Calu3 (cell line): Measurements from ENCODE around the gene ACTN1. TPM values are rescaled to one million over a fixed set of nuclear protein-coding genes. Genes with fewer than 3 reads are reported as not detected.

ENCODE experiments used
- BruUV-seq: library from RNA; stranded (reverse); fragments of 400-500 nt; replicated peaks from 2 replicates; lab custom pipeline; 2021; lab: Mats Ljungman, UMichigan
- CTCF ChIA-PET: fragments of 300-600 bp; sonication (Branson Sonifier 250); formaldehyde crosslinking; loops from one replicate; lab custom pipeline; 2022; ENCODE audit warnings: antibody characterized with exemption; lab: Charles Lee
- DNase-seq: peaks from one replicate; pipeline ENCODE4 v3.0.0; 2022
- H3K27ac Mint-ChIP-seq: one replicate; pipeline ENCODE4 v1.8.0; 2022; ENCODE audit warnings: mixed read lengths; ENCODE audit not compliant: unreplicated experiment
- H3K27me3 Mint-ChIP-seq: one replicate; pipeline ENCODE4 v1.8.0; 2022; ENCODE audit warnings: mixed read lengths; ENCODE audit not compliant: unreplicated experiment
- H3K36me3 Mint-ChIP-seq: one replicate; pipeline ENCODE4 v1.8.0; 2022; ENCODE audit warnings: mild to moderate bottlenecking, moderate library complexity, mixed read lengths; ENCODE audit not compliant: insufficient read depth, unreplicated experiment
- H3K4me1 Mint-ChIP-seq: one replicate; pipeline ENCODE4 v1.8.0; 2022; ENCODE audit warnings: mild to moderate bottlenecking, low read depth, mixed read lengths; ENCODE audit not compliant: unreplicated experiment
- H3K4me3 Mint-ChIP-seq: one replicate; pipeline ENCODE4 v1.8.0; 2022; ENCODE audit warnings: mild to moderate bottlenecking, low read depth, moderate library complexity, mixed read lengths; ENCODE audit not compliant: unreplicated experiment
- H3K9me3 Mint-ChIP-seq: one replicate; pipeline ENCODE4 v1.8.0; 2022; ENCODE audit warnings: low read depth, mixed read lengths; ENCODE audit not compliant: unreplicated experiment
- intact Hi-C: fragments of 100-400 bp; cut with micrococcal nuclease; formaldehyde crosslinking; loops from one replicate; pipeline ENCODE4 v1.10.0; 2022; ENCODE audit not compliant: unreplicated experiment
- total RNA-seq: library from RNA; stranded (reverse); gene quantifications from 2 replicates; pipeline ENCODE4 v1.2.3, GENCODE V29; 2022
- TF ChIP-seq, protein P1 (sequence below): fragments of 200-600 bp; IDR thresholded peaks from one replicate; pipeline ENCODE4 v1.8.0; 2022; ENCODE audit warnings: antibody characterized with exemption; ENCODE audit not compliant: unreplicated experiment

The ACTN1 gene
- total RNA-seq, 1 experiment from 2014 or later = 326 TPM

DNA sequence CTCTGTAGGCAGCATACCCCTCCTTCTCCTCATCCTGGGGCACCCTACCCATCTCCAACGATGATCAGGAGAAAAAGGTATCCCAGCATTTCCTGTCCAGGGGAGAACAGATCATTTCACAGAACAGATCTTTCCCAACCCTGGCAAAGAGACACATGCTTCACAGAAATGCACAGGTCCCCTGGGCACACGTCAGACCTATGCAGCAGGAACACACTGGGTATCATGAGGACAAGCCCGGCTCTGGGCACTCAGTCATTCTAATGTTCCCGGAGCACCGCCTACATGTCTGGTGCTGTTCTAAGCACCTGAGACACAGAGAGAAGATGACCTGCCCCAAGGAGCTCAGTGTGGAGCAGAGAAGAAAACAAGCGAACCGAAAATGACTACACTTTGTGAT lies 56.2 kb downstream of the ACTN1 start:
- no peak for DNase-seq
- no TSS peak for BruUV-seq
- no peaks in the 10 kb centered on the region for H3K27me3 Mint-ChIP-seq
- intact Hi-C loops = no loop called here
- no peak overlapping the region for H3K4me3 Mint-ChIP-seq
- CTCF ChIA-PET = no interaction called here
- TF ChIP-seq, protein P1, sequence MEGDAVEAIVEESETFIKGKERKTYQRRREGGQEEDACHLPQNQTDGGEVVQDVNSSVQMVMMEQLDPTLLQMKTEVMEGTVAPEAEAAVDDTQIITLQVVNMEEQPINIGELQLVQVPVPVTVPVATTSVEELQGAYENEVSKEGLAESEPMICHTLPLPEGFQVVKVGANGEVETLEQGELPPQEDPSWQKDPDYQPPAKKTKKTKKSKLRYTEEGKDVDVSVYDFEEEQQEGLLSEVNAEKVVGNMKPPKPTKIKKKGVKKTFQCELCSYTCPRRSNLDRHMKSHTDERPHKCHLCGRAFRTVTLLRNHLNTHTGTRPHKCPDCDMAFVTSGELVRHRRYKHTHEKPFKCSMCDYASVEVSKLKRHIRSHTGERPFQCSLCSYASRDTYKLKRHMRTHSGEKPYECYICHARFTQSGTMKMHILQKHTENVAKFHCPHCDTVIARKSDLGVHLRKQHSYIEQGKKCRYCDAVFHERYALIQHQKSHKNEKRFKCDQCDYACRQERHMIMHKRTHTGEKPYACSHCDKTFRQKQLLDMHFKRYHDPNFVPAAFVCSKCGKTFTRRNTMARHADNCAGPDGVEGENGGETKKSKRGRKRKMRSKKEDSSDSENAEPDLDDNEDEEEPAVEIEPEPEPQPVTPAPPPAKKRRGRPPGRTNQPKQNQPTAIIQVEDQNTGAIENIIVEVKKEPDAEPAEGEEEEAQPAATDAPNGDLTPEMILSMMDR = no peak
- no peak overlapping the region for H3K27ac Mint-ChIP-seq
- peaks cover 22% of the 10 kb centered on the region for H3K4me1 Mint-ChIP-seq
- H3K36me3 Mint-ChIP-seq = peaks cover 52% of the 10 kb centered on the region
- peaks cover 3% of the 10 kb centered on the region for H3K9me3 Mint-ChIP-seq

DNA sequence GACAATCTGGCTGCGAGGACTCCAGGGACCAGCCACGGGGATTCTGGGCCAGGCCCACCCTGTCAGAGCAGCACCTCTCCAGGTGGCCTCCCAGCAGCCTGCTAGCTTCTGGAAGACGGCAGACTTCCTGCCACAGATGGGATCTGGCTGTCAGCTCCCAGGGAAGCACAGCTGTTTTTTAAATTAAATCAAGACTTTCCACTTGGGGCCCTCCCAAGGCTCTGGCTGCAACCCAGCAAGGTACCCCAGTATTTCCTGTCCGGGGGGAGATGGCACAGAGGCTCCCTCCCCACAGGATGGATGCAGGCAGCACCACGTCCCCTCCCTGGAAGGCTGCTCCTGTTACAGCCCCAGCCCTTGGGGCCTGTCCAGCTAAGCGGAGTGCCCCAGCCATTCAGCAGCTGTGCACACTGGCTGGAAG lies 56.9 kb downstream of the ACTN1 start:
- TF ChIP-seq, protein P1 = no peak
- BruUV-seq = no TSS peak
- Mint-ChIP-seq H3K9me3 (peaks cover 3% of the 10 kb centered on the region), H3K27ac (no peak overlapping the region), H3K4me1 (peaks cover 22% of the 10 kb centered on the region), H3K4me3 (no peak overlapping the region), H3K36me3 (peaks cover 58% of the 10 kb centered on the region), H3K27me3 (no peaks in the 10 kb centered on the region)
- CTCF ChIA-PET = no interaction called here
- no peak for DNase-seq
- intact Hi-C loops = no loop called here

DNA sequence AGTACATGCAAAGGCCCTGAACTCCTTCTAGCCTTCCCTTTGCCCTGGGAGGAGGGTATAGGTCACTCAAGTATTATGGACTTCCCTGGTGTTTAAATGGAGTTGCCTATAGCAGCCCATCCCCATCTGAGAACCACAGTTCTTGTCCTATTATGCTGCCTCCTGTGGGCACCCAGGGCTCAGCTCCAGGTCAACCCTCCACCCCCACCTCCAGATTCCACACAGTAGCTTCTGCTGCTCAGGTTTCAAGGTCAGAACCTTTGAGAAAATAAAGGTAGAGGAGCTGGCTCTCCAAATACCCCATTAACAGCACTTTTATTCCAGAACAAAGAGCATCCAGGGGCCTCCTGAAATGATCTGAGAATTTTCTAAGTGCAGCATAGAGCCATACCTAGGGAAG lies 57.4 kb downstream of the ACTN1 start:
- Mint-ChIP-seq H3K4me3 (no peak overlapping the region), H3K4me1 (peaks cover 22% of the 10 kb centered on the region), H3K27me3 (no peaks in the 10 kb centered on the region), H3K36me3 (peaks cover 64% of the 10 kb centered on the region), H3K27ac (no peak overlapping the region), H3K9me3 (peaks cover 3% of the 10 kb centered on the region)
- CTCF ChIA-PET = no interaction called here
- BruUV-seq = no TSS peak
- intact Hi-C loops = no loop called here
- no peak for DNase-seq
- TF ChIP-seq, protein P1 = no peak

DNA sequence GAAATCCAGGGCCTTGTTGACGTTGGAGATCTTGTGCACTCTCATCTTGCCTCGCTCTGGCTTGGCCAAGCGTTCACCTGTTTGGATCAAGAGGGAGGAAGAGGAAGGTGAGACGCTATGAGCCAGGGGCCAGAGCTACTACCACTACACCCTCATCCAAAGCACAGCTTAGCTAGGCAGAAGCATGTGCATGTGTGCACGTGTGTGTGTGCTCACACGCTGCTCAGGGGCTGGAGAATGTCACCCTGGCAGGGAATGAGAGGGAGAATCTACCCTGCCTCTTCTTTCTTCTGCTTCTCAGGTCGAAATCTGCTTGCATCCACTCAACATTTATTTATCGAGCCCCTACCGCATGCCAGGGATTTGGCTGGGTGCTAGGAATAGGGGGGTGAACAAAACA lies 58.1 kb downstream of the ACTN1 start:
- H3K27me3 Mint-ChIP-seq = no peaks in the 10 kb centered on the region
- peaks cover 2% of the 10 kb centered on the region for H3K9me3 Mint-ChIP-seq
- CTCF ChIA-PET = no interaction called here
- BruUV-seq = no TSS peak
- no peak for DNase-seq
- peaks cover 69% of the 10 kb centered on the region for H3K36me3 Mint-ChIP-seq
- H3K4me3 Mint-ChIP-seq = no peak overlapping the region
- H3K27ac Mint-ChIP-seq = peak overlapping the region; percentile 45
- intact Hi-C loops = no loop called here
- H3K4me1 Mint-ChIP-seq = peaks cover 22% of the 10 kb centered on the region
- TF ChIP-seq, protein P1 = no peak
